ENCODE measurements around the gene IL22RA1.

The IL22RA1 gene

DNA sequence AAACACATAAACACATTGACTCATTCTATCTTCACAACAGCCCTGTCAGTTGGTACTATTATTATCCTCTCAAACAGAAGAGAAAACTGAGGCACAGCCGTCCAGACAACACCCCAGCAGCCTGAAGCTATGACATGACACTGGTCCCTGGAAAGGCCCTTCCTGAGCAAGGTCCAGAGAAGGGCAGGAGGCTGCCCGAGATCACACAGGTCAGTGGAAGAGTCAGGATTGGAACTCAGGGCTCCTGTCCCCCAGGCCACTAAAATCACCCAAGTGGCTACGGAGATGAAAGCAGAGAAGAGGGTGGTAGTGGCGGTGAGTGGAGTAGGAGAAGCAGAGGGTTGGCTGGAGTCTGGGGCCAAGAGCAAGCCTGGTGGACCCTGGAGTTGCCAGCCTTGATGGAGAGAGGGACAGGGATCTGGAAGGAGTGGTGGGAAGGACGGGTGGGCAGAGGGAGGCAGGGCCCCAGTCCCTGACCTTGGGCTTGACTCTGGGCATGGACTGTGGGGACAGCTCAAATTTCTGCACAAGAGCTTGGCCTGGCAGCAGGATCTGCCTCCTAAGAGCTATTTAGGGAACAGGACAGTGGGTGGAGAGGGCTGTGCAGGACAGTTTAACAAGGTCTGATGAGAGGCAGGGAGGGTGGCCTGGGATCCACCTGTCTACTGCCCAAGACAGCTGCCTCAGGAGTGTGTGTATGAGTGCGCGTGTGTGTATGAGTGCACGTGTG lies 46.8 kb downstream of the IL22RA1 start:
- no peak for DNase-seq

DNA sequence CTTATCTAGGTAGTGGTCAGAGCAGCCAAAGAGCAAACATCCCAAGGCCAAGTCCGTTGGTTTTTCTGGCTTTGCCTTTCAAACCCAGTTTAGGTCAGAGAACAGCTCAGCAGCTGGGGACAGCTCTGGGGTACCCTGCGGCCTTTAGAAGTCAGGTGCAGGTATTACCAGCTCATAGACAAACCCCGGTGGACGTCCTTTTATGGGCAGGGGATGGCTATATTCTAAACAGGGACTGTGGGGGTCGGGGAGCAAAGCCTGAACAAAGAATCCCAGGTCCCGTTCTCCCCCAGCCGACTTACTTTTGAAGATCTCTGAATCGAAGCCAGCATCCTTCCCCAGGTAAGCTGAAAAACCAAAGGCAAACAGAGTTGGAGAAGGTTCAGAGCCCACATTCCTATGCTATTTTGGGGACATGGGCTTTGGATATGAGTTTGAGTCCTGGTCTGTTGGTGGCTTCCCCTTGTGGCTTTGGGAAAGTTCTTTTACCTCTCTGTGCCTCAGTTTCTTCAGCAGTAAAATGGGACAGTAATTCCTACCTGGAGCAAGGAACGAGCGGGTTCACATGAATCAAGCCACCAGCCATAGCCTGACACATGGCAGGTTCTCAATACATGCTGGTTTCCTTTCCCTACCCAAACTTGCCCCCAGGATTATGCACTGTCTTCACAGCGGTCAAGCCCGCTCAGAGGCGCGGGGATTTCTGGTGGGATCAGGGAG lies 47.6 kb downstream of the IL22RA1 start:
- no peak for DNase-seq

DNA sequence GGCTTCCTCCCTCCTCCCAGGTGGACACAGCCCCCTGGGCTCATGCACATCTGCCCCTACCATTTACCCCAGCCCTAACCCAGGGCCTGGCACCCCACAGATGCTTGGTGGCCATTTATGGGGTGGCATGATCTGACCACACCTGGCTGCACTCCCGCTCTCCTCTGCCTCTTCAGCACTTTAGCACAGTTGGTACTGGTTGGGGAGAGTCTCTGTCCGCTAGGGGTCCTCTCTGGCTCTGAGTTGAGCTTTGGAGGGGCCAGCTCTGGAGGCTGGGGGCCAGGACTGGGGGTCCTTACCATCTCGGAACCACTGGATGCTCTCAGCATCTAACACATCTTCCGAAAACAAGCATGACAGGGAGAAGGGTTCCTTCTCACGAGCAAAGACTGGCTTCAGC lies 48.4 kb downstream of the IL22RA1 start:
- DNase-seq = no peak

DNA sequence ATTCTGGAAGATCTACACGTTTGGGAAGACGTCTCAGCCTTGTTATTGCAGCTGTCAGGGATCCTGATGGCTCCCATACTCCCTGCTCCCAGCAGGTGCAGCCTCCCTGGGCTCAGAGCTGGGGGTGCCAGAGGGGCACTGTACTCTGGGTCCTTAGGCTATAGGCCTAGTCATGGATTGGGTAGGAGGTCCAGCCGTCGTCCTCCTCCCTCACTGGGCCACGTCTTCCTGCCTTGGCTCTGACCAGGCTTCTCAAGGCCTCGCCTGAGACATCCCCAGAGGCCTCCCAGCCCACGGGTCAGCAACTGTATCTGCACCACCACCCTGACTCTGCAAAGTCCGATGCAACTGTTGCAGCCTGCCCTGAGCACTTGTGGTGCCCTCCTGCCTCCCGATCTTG lies 49.2 kb downstream of the IL22RA1 start:
- no peak for DNase-seq

DNA sequence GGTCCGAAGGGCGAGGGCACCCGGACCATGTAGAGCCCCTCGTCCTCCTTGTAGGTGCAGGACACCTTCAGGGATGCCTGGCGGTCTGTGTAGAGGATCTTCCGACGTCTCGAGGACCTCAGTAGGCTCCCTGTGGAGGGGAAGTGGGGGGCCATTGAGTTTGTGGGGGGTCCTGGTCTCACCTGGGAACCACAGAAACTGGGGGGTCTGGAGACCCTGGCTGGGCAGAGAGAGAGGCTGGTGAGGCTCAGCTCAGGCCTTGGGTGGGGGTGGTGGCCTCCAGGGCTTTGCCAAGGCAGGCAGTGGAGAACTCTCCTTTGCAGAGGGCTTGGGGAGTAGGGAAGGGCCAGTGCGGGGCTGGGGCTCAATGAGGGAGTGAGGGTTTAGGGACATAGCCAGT lies 50.0 kb downstream of the IL22RA1 start:
- DNase-seq = no peak

DNA sequence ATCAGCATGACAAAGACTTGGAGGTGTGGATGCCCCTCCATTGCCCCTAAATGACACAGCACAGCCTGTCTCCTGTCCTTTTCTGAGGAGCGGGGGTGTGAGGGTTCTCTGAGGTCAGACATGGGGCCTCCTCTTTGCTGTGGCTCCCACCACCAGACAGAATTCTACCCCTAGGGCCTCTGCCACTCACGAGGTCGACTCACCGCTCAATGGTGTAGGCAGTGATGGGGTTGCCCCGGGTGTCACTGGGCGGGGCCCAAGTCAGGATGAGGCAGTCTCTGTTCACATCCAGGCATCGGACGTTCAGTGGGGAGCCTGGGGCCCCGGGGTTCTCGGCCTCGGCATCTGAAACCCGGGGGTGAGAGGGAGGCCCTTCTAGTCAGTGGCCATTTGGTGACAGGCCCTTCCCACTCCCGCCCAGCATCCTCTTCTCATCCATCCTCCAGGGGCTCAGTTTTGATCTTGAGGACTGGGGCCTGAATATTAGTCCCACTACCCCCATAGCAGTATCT lies 50.9 kb downstream of the IL22RA1 start:
- no peak for DNase-seq

DNA sequence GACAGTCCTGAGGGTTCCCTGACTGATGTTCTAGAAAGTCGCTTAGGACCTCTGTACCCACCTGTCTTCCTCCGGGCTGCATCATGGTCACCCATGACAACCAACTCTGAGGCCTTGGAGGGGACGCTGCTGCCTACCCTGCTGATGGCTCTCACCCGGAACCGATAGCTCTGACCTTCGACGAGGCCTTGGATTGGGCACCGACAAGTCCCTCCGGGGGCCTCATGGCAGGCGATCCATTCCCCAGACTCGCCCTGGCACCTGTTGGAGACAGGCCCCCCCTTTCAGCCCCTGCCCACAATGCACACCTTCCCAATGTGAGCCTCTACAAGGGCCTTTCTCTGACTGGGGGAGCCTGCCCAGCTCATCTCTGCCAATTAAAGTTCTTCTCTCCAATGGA lies 52.2 kb downstream of the IL22RA1 start:
- no peak for DNase-seq

DNA sequence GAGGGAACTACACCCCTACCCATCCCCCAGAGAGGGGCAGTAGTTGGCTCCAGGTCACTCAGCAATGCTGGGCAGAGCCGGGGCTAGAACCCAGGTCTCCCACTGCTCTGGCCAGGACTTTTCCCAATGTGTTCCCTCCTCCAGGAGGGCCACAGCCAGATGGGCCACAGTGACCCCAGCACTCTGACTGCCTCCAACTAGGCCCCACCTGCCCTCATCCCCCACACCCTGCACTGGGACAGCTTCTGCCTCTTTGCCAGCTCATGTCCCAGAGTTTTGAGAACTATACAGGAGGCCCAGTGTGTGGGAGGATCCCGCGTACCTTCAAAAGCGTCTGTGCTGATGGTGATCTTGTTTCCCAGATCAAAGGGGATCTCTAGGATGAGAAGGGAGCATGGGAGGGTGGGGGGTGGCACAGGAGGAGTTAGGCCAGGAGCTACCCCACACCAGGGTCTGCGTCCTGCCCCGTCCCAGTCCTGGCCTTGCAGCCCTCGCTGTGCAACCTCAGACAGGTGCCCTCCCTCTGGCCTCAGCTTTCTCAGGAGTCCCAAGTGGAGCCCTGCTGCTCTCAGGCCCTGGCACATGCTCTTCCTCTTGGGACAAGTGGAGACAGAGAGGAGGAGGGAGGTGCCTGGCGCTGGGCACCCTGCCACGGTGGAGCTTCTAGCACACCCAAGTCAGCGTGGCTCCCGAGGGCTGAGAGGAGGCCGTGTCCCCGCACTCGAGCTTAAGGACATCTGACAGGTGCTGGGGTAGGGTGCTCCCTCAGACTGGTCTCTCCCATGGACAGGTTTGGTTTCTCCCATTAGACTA lies 53.0 kb downstream of the IL22RA1 start:
- no peak for DNase-seq

DNA sequence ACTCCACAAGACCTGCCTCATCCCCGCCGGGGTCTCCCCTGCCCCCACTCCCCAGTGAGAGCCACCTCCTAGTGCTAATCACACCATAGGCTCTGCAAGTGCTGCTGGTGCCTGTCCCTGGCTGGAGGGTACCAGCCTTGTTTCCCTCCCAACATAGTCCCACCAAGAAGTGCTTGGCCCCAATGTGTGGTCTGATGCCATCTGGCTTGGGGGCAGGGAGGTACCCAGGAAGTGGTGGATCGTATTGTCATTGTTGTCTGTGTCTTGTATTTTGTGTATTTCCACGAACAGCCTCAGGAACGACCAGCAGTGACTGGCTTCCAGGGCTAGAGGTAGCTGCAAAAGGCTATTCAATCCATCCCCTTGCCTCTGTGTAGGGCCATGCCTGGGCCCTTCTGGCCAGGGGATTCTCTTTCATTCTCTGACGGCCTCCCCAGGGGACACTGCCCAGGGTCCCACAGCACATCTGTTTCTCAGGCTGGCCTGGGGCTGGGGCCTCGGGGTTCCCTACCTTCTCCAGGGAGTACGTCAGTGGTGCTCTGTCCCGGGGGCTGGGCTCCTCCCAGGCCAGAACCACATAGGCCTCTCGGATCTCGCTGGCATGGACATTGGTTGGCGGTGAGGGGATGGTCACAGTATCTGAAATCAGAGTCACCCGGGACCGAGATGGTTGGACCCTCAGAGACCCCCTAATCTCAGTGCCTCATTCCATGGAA lies 53.8 kb downstream of the IL22RA1 start:
- no peak for DNase-seq

DNA sequence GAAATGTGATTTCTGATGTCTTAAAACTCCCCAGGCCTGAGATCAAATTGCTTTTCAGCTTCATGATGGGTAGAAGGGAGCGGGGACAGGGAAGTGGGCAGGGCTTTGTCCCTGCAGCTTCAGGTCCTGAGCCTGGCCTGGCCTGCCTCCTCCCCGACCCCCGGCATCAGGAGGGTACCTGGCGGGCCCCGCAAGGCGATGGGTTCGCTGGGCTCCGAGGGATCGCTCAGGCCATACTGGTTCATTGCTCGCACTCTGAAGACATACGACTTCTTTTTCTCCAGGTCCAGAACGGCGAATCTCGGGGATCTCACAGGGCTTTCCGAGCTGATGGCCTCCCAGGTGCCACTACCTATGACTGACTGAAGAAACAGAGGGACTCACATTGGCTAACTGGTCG lies 56.5 kb downstream of the IL22RA1 start:
- DNase-seq = no peak

DNA sequence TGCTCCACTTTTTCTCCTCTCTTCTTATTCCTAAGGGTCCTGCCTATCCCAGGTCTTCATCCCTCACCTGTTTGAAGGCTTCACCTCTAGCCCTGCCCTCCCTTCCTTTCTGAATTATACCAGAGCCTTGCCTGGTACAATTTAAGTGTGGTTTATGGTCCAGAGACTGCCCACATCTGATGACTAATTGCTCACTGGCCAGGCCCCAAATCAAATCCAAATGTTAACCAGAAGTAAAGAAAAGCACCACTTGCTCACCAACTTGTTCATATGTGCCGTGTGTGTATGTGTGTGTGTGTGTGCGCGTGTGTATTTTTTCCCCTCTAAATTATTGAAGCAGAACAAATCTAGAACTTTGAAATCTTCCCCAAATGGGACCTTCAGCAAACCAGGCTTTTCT lies 57.4 kb downstream of the IL22RA1 start:
- no peak for DNase-seq

DNA sequence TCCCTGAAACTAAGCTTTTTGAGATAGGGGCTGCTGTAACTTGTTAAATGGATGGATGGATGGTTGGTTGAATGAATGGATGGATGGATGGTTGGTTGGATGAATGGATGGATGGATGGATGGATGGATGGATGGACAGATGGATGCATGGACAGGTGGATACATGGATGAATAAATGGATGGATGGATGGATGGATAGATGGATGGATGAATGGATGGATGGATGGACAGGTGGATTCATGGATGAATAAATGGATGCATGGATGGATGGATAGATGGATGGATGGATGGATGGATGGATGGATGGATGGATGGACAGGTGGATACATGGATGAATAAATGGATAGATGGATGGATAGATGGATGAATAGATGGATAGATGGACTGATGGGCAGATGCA lies 57.9 kb downstream of the IL22RA1 start:
- DNase-seq = no peak

DNA sequence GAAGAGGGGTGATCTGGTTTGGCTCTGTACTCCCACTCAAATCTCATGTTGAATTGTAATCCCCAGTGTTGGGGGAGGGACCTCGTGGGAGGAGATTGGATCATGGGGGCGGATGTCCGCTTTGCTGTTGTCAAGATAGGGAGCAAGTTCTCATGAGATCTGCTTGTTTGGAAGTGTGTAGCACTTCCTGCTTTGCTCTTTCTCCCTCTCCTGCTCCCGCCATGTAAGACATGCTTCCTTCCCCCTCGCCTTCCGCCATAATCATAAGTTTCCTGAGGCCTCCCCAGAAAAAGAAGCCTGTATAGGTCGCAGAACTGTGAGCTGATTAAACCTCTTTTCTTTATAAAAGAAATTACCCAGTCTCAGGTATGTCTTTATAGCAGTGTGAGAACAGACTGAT lies 58.9 kb downstream of the IL22RA1 start:
- DNase-seq = no peak

DNA sequence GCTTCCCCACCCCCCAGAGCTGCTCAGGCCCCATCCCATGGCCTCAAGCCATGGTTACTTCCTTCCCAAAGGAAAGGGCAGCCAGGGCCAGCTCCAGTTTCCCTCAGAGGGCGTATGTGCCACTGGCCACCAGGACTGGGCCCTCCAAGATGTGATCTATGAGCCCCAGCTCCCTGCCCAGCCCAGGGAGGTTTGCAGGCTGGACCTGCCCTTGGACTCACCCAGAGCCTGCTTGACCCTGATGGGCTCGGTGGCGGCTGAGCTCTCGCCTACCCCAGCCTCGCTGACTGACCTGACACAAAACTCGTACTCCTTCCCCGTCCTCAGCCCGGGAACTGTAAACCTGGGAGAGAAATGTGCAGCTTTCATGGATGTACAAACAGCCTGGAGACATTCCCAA lies 60.6 kb downstream of the IL22RA1 start:
- no peak for DNase-seq

DNA sequence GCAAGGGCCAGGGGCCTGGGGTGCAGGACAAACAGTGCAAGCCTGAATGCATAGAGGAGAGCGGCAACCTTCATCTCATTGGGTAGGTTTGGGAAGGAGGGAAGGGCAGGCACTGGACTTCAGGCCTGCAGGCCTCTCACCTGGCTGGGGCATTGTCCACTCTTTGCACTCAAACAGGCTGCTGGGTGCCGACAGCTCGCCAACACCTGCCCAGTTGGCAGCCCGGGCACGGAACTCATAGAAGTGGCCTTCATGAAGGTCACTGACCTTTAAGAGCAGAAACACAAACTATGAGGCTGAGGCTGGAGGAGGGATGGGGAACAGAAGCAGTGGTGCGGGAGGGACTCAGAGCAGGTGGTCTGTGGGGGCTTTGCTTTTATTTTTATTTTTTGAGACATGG lies 61.8 kb downstream of the IL22RA1 start:
- no peak for DNase-seq

DNA sequence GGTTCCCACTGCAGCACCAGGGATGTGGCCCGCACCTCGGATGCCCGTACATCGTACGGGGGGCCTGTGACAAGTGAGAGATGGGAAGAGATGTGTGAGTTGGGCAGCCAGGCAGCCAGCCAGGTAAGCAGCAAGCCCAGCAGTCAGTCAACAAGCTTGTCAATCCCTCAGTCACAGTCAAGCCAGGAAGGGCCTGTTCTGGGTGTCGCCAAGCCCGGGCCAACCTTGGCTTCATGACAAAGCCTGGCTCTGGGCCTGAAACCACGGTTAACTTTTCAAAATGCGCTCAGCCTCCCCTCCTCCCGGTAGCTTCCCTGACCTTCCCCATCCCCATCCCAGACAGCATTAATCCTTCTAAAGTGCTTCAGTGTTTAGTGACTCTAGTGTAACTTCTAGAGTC lies 62.8 kb downstream of the IL22RA1 start:
- no peak for DNase-seq

DNA sequence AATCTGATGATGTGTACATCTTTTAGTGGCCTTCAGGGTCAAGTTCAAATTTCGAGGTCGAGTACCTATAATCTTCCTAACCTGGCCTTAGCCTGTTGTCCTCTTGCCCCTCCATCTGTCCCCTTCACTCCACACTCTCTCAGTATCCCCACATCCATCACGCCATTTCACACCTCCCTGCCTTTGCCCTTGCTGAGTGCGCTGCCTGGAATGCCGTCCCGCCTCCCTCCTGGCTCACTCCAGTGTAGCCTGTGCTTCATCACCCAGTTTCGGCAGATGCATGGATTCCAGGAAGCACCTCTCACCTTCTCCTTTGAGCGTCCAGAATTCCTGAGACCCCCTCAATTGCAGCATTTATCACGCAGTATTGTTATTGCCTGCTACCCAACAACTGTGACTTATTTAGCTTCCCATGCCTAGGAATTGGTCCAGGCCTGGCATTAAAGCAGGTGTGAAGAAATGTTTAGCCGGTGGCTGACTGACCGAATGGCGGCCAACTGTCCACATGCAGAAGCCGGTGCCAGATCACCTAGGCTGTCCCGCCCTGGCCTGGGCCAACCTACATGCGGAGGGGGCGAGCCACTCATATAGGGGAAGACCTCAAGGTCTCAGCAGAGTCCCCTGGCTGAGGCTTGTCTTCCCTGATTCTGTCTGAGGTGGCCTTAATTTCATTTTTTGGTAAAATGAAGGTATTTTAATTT lies 65.5 kb downstream of the IL22RA1 start:
- DNase-seq = no peak

DNA sequence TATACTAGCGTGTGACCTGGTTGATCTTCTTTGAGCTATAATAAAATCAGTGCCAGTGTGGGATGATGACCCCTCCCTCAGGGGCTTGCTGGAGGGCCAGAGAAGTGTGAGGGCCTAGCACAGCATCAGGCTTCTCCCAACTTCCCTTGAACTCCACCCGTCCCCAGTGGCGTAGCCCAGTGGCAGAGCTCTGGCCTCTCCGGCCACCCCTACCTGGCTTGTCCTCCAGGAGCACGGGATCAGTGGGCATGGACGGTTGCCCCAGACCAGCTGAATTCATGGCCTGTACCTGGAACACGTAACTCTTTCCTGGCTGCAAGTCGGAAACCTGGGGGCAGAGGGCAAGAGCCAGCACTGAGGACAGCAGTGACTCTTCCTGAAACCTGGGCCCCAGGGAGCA lies 67.0 kb downstream of the IL22RA1 start:
- DNase-seq = no peak

DNA sequence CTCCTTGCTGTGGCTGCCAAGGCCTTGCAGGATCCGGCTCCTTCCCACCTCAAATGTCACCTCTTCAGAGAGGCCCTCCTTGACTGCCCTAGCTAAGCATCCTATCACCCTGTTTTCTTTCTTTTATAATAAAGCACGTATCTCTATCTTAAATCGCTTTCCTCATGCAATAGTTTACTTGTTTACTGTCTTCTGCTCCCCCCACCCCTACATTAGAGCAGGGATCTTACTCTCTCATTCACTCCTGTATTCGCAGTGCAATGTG lies 67.4 kb downstream of the IL22RA1 start:
- no peak for DNase-seq

DNA sequence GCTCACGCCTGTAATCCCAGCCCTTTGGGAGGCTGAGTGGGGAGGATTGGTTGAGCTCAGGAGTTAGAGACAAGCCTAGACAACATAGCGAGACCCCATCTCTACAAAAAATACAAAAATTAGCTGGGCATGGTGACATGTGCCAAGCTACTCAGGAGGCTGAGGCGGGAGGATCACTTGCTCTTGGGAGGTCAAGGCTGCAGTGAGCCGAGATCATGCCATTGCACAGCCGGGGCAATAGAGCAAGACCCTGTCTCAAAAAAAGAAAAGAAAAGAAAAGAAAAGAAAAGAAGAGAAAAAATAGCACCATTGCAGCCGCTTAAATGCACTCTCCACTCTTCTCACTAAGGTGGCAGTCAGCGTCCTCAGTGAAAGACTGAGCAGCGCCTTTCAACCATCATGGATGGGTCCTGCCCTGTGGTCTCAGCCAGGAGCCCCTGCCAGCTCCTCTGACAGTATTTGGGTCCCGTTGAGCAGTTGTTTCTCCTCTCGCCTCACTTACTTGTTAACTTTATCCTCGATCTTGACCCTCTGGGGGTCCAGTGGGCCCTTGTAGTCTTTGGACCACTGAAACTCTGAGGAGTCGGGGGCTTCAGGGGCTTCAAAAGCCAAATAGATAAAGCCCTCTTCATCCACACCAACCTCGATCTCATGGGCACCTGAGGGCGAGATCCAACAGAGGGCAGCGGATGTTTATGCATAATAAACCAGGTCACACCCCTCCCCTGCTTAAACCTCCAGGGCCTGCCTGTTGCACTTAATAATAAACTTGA lies 67.9 kb downstream of the IL22RA1 start:
- DNase-seq = no peak

DNA sequence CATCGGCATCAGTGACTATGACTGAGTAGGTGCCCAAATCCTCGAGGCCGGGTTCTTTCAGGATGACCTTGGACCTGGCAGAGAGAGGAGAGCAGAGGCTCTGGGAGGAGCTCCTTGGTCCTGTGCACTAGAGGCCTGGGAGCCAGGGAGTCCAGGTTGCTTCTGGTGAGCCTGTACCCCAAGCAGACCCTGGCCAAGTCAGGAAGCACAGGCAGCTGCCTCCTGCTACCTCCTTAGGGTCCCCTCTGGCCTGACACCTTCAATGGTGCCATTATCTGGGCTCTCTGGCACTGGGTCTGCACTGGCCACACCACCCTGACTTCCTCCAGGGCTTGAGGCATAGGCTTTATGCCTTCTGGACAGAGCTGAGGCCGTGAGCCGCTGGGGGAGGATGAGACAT lies 68.7 kb downstream of the IL22RA1 start:
- no peak for DNase-seq

DNA sequence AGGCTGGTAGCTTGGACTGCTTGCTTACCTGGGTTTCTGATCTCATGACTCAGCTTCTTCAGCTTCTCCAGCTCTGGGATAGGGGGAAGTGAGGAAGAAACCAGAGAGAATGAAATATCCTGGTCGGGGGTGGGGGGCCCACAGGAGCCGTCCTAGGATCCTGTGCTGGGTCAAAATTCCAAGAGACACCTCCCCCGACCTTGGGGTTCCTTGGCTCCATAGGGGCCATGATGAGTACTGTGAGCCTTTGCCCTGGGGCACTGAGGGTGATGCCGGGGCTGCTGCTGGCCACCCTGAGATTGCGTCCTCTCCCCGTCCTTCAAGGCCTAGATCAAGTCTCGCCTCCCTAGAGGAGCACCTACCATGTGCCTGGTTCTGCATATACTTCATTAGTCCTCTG lies 71.0 kb downstream of the IL22RA1 start:
- DNase-seq = no peak

Measured in stimulated activated CD4-positive, alpha-beta T cell treated with anti-CD3 and anti-CD28 coated beads, Interleukin-4, amount 100 ng/mL, for 24 hours (primary cell).